Keratinocyte (primary cell): ENCODE results near the gene SEMA4D. TPM values are rescaled to one million over a fixed set of nuclear protein-coding genes. Genes with fewer than 3 reads are reported as not detected.

Source experiments
- DNase-seq: peaks from one replicate; pipeline ENCODE4 v3.0.0-alpha.2; 2011; ENCODE audit warnings: low read depth, missing footprints, low spot score
- FAIRE-seq: peaks from 2 replicates; lab custom pipeline; 2011; peaks lifted over from hg19 to GRCh38; lab: Jason Lieb, UNC
- H2AFZ ChIP-seq: 2 replicates; pipeline ENCODE4 v1.6.0; 2012; ENCODE audit warnings: low read length, control low read depth, inconsistent platforms; ENCODE audit not compliant: control insufficient read depth
- H3K27ac ChIP-seq: 2 replicates; pipeline ENCODE4 v1.5.1; 2011; ENCODE audit warnings: low read length; ENCODE audit not compliant: control insufficient read depth, insufficient read depth
- H3K27me3 ChIP-seq: 3 replicates; pipeline ENCODE4 v1.6.0; 2011; ENCODE audit warnings: low read length; ENCODE audit not compliant: control insufficient read depth, insufficient read depth; ENCODE audit errors: extremely low read depth
- H3K36me3 ChIP-seq, 2 experiments: 2 replicates in 1 of 2; 3 replicates in 1 of 2; pipeline ENCODE4 v1.5.1; 2011; ENCODE audit warnings: low read length in 2 of 2, mild to moderate bottlenecking in 1 of 2; ENCODE audit not compliant: control insufficient read depth in 2 of 2, insufficient read depth in 2 of 2; ENCODE audit errors: extremely low read depth in 1 of 2
- H3K4me1 ChIP-seq: 3 replicates; pipeline ENCODE4 v1.5.1; 2011; ENCODE audit warnings: low read length; ENCODE audit not compliant: control insufficient read depth, insufficient read depth; ENCODE audit errors: extremely low read depth
- H3K4me2 ChIP-seq: 3 replicates; pipeline ENCODE4 v1.6.0; 2011; ENCODE audit warnings: low read depth, low read length; ENCODE audit not compliant: control insufficient read depth, insufficient read depth; ENCODE audit errors: extremely low read depth
- H3K4me3 ChIP-seq, 3 experiments: fragments of 200-600 bp in 1 of 3; sonication (generic) in 1 of 3; 2 replicates in 2 of 3; 3 replicates in 1 of 3; pipeline ENCODE4 v1.5.1; 2011 to 2016; ENCODE audit warnings: low read length in 3 of 3, mild to moderate bottlenecking in 3 of 3, control low read depth in 2 of 3, inconsistent platforms in 1 of 3, low read depth in 1 of 3, mixed read lengths in 1 of 3, mixed run types in 1 of 3, moderate library complexity in 1 of 3; ENCODE audit not compliant: control insufficient read depth in 2 of 3, insufficient read depth in 2 of 3; ENCODE audit errors: extremely low read depth in 1 of 3
- H3K79me2 ChIP-seq: 2 replicates; pipeline ENCODE4 v1.6.0; 2012; ENCODE audit warnings: low read length; ENCODE audit not compliant: control insufficient read depth, insufficient read depth
- H3K9ac ChIP-seq: 3 replicates; pipeline ENCODE4 v1.6.0; 2011; ENCODE audit warnings: low read length; ENCODE audit not compliant: control insufficient read depth, insufficient read depth; ENCODE audit errors: extremely low read depth
- H3K9me1 ChIP-seq: 3 replicates; pipeline ENCODE4 v1.6.0; 2011; ENCODE audit warnings: low read length; ENCODE audit not compliant: control insufficient read depth, insufficient read depth; ENCODE audit errors: extremely low read depth
- H3K9me3 ChIP-seq: 2 replicates; pipeline ENCODE4 v1.5.1; 2012; ENCODE audit warnings: low read depth, low read length; ENCODE audit not compliant: control insufficient read depth
- H4K20me1 ChIP-seq: 3 replicates; pipeline ENCODE4 v1.6.0; 2011; ENCODE audit warnings: low read length; ENCODE audit not compliant: control insufficient read depth, insufficient read depth; ENCODE audit errors: extremely low read depth
- CTCF ChIP-seq, 3 experiments: IDR thresholded peaks in 1 of 3; conservative IDR thresholded peaks in 1 of 3; optimal IDR thresholded peaks in 1 of 3; 2 replicates in 2 of 3; 3 replicates in 1 of 3; pipeline versions ENCODE3 to v1.5.1; 2011; ENCODE audit warnings: low read length in 3 of 3, mild to moderate bottlenecking in 3 of 3, moderate library complexity in 2 of 3, control low read depth in 1 of 3, inconsistent platforms in 1 of 3; ENCODE audit not compliant: insufficient read depth in 2 of 3; ENCODE audit errors: extremely low read depth in 1 of 3
- EZH2 ChIP-seq: IDR thresholded peaks from one replicate; pipeline ENCODE4 v1.6.1; 2012; ENCODE audit warnings: inconsistent platforms, mild to moderate bottlenecking, low read length, moderate library complexity
- dilution Hi-C: fragments of 300-500 bp; cut with MboI; formaldehyde crosslinking; loops from one replicate; pipeline ENCODE4 v1.7.0; 2020; ENCODE audit warnings: low sequenced_read_pairs; ENCODE audit not compliant: extremely low pct_ligation_motif_present
- polyA plus RNA-seq, 5 experiments: library from polyadenylated mRNA; depleted of rRNA in 3 of 5; stranded (reverse) in 3 of 5; stranded (forward) in 1 of 5; unstranded in 1 of 5; fragments of >200 nt; gene quantifications; 1 replicate in 1 of 5; 2 replicates in 3 of 5; 3 replicates in 1 of 5; pipeline versions ENCODE4 v1.2.1 to v1.2.3, GENCODE V29; 2011 to 2012; ENCODE audit warnings: missing spikeins in 2 of 5, low read depth in 1 of 5, low replicate concordance in 1 of 5

SEMA4D gene
- polyA plus RNA-seq, 1 donor (not counting 4 experiments of a cell fraction or from before 2014, with no cell fraction given), result 0.43 TPM

GRCh38 chr9:89505911-89506310, 8.0 kb upstream of the SEMA4D start:
- Histone ChIP-seq H3K9ac (no peak overlapping the region), H4K20me1 (no peaks in the 10 kb centered on the region), H3K79me2 (no peaks in the 10 kb centered on the region), H3K4me2 (no peak overlapping the region), H3K27me3 (peaks cover 4% of the 10 kb centered on the region), H3K27ac (no peak overlapping the region), H2AFZ (no peak overlapping the region), H3K4me3 (no peak overlapping the region), H3K36me3 (no peaks in the 10 kb centered on the region), H3K9me3 (no peaks in the 10 kb centered on the region), H3K9me1 (no peaks in the 10 kb centered on the region), H3K4me1 (no peaks in the 10 kb centered on the region)
- FAIRE-seq (no peak), DNase-seq (no peak)
- dilution Hi-C loops, result no loop called here
- TF ChIP-seq CTCF (optimal IDR thresholded peaks at IDR 0.05 in 1 of 3, IDR thresholded peaks at IDR 0.05 in 1 of 3, conservative IDR thresholded peaks at IDR 0.05 in 1 of 3; ENCODE audit: extremely low read depth in 1 of 3, insufficient read depth in 2 of 3, low read length in 3 of 3) (no peak), EZH2 (no peak)

- no peak for FAIRE-seq
- H2AFZ ChIP-seq, result no peak overlapping the region
- no peak overlapping the region for H3K4me3 ChIP-seq
These were observed 7.1 kb upstream of the SEMA4D start for GRCh38 chr9:89505048-89505447.

More at GRCh38 chr9:89505048-89505447, 7.1 kb upstream of the SEMA4D start:
- Histone ChIP-seq H3K27me3 (peaks cover 4% of the 10 kb centered on the region), H3K9ac (no peak overlapping the region), H3K9me3 (no peaks in the 10 kb centered on the region), H3K79me2 (no peaks in the 10 kb centered on the region), H3K9me1 (no peaks in the 10 kb centered on the region), H3K4me1 (no peaks in the 10 kb centered on the region), H3K27ac (no peak overlapping the region), H3K36me3 (no peaks in the 10 kb centered on the region), H3K4me2 (no peak overlapping the region), H4K20me1 (no peaks in the 10 kb centered on the region)
- dilution Hi-C loops, result no loop called here
- DNase-seq, result no peak
- TF ChIP-seq CTCF (optimal IDR thresholded peaks at IDR 0.05 in 1 of 3, IDR thresholded peaks at IDR 0.05 in 1 of 3, conservative IDR thresholded peaks at IDR 0.05 in 1 of 3; ENCODE audit: extremely low read depth in 1 of 3, insufficient read depth in 2 of 3, low read length in 3 of 3) (no peak), EZH2 (no peak)
